NCI-H2081 (cell line): ENCODE data around the gene SOX6.
"Not testable (repeated sequence)": the region's sequence is repeated elsewhere in the genome, so short reads cannot be mapped to it uniquely, and the experiment has no call there.

ENCODE experiments used
- DNase-seq, 2 experiments: peaks; one replicate each; lab custom pipeline; 2025; lab: John Stamatoyannopoulos, UW

SOX6 gene

GRCh38 chr11:16356057-16356760 is at the start of gene SOX6:
Gene SOX6, minus strand, starts transcription at chr11:16356546. Its CDS starts 15,298 bp downstream, at chr11:16341248.
- DNase-seq = peak in 1 of 2 experiments; percentile 20

GRCh38 chr11:16404781-16405285 is 48.5 kb upstream of the SOX6 start:
- peak in 1 of 2 experiments; percentile 25 for DNase-seq

DNA sequence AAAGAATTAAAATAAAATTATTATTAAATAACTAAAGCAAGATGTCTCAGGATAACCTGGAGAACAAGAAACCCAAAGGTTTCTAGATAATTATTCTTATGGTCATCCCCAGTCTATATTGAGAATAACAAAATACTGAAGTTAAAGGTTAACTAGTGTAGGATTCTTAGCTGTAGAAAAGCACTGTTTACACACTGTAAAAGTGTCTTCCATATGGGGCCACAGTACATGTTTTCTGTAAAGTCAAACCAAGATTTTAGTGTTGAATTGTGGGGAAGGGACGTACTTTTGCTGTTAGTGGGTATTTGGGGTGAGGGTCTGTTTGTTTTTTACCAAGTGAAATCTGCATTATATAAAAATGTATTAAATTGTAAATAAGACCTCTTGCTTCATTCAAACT is 47.5 kb upstream of the SOX6 start:
- DNase-seq = no peak

- DNase-seq = no peak
These were observed 47.1 kb upstream of the SOX6 start for GRCh38 chr11:16403448-16403803.

GRCh38 chr11:16402654-16403447 is 46.5 kb upstream of the SOX6 start:
- DNase-seq = no peak

- DNase-seq = no peak
These were observed 41.0 kb upstream of the SOX6 start for GRCh38 chr11:16397390-16397789.

DNA sequence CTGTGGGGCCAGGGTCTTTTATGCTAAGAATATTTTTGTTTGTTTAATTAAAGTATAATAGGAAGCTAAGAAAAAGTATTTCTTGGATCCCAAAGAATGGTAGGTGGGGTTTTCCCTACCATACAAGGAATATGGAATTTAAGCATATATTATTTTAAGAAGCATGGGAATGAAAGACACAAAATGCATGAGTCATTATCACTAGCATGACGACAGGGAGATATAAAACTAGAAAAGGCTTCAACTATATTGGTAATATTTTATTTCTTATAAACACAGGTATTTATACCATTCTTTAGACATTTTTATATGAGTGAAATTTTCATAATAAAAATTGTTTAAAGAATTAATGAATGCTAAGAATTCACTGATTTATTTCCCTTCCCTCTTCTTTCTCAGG is 39.3 kb upstream of the SOX6 start:
- no peak for DNase-seq

DNA sequence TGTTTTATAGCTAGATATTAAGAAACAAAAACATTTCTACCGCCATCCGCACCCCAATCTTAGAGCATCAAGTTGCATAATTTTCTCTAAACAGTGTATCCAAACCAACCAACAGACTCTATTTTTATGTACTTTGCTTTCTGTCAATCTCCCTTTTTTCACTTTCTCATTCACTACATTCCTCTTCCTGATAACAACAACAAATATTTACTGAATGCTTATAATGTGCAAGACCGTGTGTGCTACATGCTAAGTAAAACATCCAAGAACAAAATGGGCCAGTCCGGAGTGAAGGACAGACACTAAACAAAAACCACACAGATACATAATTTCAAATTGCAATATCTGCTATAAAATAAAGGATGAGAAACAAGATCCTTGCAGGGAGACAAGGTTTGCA is 38.6 kb upstream of the SOX6 start:
- DNase-seq = no peak

DNA sequence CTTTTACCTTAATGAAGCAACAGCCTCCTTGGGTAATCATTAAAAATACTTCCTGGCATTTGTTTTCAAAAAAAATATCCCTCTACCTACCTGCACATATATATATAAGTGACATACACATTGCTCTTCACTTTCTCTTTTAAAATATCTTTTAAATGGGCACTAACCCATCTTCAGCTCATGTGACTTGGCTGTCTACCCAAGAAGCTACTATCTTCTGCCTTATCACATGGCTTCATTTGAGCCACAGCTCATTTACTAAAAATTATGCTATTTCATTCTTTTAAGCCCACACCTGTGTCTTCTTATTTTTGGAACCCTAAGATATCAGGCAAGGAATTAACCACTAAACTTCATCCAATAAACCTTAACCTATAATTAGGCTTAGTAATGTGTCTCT is 37.0 kb upstream of the SOX6 start:
- no peak for DNase-seq

GRCh38 chr11:16392616-16393015 is 36.3 kb upstream of the SOX6 start:
- no peak for DNase-seq

DNA sequence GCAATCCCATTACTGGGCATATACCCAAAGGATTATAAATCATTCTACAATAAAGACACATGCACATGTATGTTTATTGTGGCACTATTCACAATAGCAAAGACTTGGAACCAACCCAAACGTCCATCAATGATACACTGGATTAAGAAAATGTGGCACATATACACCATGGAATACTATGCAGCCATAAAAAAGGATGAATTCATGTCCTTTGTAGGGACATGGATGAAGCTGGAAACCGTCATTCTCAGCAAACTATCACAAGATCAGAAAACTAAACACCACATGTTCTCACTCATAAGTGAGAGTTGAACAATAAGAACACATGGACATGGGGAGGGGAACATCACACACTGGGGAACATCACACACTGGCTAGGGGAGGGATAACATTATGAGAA is 34.5 kb upstream of the SOX6 start:
- not testable (repeated sequence) for DNase-seq

DNA sequence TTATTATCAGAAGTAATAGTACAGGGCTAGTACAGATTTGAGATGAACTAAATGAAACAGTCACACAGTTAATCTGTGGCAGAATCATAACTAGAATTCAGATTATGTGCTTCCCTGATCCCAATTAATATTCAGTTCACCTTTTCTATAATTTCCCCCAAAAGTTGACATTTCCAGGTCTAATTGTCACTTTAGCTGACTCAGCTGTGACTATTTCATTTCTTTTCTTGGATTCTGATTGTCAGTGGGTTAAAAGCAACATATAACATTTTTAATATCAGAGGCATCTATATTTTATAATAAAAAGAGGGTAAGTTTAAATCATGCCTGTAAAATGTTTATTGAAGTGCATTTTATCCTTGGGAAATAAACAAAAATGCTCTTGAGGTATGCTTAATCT is 28.8 kb upstream of the SOX6 start:
- no peak for DNase-seq

DNA sequence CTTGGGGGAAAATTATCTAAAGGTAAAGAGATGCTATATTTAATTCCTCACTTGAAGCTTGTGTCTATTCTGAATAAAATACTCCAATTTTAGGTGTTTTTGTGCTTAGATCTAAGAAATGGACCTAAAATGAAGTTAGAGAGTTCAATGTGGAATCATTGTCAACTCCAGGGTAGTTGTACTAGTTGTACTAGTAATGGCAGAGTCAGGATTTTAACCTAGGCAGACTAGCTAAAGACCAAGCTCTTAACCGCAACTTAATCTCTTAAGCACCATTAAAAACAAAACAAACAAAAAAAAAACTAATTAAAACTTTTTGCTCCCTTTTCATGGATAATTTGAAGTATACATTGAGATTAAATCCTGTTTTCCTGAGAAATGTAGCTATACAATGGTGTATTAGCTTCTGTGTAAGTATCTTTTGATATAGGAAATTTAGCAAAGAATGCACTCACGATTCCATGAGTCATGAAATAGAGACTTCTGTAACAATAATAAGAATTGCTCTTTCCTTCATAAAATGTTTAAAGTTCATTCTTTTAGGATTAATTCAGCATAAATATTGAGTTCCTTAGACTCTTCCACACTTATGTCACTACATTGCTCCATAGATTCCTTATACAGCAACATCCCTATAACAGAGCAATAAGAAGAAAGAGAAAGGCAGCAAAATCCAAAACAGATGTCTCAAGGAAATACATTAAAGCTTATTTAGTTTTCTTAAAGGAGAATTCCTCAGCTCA is 26.5 kb upstream of the SOX6 start:
- DNase-seq = no peak

DNA sequence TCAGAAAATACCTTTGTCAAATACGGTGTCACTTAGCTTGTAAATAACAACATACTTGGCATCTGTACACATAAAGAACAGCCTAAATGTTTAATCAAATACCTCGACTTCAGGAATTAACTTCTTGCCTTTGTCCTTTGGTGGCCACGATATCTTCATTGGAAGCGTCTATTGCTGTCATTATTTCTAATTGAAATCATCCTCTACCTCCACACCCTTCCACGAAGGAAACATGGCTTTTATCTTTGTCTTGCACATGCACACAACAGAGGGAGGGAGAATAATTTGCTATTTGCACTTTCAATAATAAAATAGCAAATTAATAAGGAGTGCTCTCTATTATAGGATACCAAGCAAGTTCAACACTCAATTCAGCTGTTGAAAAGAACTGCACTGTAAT is 25.8 kb upstream of the SOX6 start:
- no peak for DNase-seq

- DNase-seq = no peak
These were observed 24.7 kb upstream of the SOX6 start for GRCh38 chr11:16380941-16381568.

DNA sequence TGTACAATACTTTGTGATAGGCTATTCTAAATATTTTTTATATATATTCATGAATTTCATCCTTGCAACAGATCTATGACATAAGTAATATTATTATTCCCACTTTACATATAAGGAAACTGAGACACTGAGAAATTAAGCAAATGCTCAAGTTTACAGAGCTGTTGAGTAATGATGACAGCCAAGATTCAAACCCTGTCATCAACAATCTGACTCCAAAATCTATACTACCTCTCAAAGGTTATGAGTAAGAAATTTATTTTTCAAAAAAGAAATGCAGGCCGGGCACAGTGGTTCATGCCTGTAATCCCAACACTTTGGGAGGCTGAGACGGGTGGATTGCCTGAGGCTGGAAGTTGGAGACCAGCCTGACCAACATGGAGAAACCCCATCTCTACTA is 22.6 kb upstream of the SOX6 start:
- no peak for DNase-seq

DNA sequence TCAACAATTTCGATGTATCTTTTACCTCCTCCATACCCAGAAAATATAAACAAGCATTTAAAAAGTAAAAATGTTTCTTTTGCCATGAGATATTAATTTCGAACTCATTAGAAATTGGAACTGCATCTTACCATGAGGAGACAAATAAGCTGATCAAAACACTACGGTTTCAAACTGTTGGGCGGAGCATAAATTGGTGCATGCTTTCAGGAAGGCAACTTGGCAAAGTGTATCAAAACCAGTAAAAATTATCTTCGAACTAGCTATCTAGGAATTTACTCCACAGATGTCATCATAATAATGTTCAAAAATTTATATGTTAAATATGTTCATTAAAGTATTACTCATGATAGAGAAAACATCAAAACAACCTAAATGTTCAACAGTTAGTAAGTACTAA is 21.4 kb upstream of the SOX6 start:
- no peak for DNase-seq

DNA sequence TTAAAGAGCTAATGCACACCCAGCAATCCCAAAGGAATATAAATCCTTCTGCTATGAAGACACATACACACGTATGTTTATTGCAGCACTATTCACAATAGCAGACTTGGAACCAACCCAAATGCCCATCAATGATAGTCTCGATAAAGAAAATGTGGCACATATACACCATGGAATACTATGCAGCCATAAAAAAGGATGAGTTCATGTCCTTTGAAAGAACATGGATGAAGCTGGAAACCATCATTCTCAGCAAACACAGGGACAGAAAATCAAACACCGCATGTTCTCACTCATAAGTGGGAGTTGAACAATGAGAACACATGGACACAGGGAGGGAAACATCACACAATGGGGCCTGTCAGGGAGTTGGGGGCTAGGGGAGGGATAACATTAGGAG is 19.3 kb upstream of the SOX6 start:
- not testable (repeated sequence) for DNase-seq

- DNase-seq = no peak
These were observed 17.4 kb upstream of the SOX6 start for GRCh38 chr11:16373768-16374167.

DNA sequence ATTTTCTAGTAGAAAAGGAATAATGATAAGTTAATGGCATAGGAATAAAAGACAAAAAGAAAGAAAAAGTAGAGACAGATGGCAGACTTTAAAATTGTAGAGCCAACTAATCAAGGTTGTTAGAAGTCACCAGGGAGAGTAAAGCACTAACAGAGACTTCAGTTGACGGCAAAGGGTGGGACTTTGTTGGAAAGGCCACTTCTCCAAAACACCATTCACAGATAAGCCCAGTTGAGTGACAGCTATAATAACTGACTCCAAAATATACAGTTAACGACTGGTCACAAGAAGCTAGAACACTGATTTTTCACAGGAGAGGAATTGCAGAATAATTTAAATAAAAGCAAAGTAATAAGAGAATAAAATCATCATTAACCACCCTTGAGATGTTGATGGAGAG is 16.0 kb upstream of the SOX6 start:
- DNase-seq = no peak

DNA sequence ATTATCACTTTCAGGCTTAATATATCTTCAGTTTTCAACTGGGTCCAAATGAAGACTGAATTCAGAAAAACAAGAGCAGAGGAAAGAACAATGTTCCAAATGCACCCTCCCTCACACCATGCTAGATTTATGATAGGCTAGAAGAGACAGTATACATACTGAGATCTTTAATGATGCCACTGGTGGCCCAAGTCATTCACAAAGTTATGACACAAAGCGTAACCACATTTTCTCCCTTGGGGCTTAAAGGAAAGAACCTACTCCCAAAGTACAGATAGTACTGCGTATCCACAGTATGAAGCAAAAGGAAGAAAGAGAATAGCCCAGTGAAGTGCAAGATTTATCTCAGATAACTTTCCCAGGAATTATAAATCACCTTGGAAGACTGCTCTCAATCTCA is 10.9 kb upstream of the SOX6 start:
- no peak for DNase-seq

GRCh38 chr11:16365581-16366228 is 9.4 kb upstream of the SOX6 start:
- no peak for DNase-seq
